Measurements from ENCODE around the gene DMD. TPM values are rescaled to one million over a fixed set of nuclear protein-coding genes. Genes with fewer than 3 reads are reported as not detected.

The DMD gene
- total and polyA plus RNA-seq, 2 of the 8 experiments (the other 6 are each of a cell fraction or from before 2014, with no cell fraction given) = 4.8 to 7.4 TPM

DNA sequence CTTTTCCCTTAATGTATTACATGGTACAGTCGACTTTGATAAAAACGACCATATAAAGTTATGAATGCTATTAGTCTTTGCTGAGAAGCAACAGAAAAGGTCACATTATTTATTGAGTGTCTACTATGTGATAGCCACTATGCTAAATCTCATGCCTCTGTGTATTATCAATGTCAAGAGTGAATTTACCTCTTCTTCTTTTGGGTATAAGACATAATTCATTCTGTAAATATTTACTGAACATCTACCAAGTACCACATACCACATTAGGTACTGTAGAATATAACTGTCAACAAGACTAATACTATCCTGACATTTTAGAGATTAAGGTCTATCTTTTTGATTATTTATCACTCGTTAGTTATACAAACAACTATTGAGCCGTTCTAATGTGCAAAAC, 1870.8 kb downstream of the DMD start:
- no peak overlapping the region for H3K4me2 ChIP-seq (ENCODE audit: insufficient read depth in 1 of 2, low read depth in 2 of 2, low read length in 2 of 2)
- no peak overlapping the region for H4K5ac ChIP-seq (ENCODE audit: insufficient read length, low read depth, low read length)
- H3K23me2 ChIP-seq (ENCODE audit: low read depth, low read length) = no peaks in the 10 kb centered on the region
- no peak for TF ChIP-seq KDM1A (IDR thresholded peaks at IDR 0.05; ENCODE audit: borderline replicate concordance, low read length)
- H3K9me3 ChIP-seq (ENCODE audit: insufficient read depth in 2 of 2, low read depth in 1 of 2, low read length in 1 of 2) = no peaks in the 10 kb centered on the region
- no peaks in the 10 kb centered on the region for H3K4me1 ChIP-seq (replicated peaks in 1 of 4; ENCODE audit: control insufficient read depth in 3 of 4, insufficient read depth in 4 of 4, low read length in 3 of 4)
- no peaks in the 10 kb centered on the region for H3K36me3 ChIP-seq (ENCODE audit: control insufficient read depth in 2 of 4, insufficient read depth in 4 of 4, low read length in 3 of 4)
- no peak overlapping the region for H2BK5ac ChIP-seq (ENCODE audit: low read depth, low read length)
- no peak overlapping the region for H3K27ac ChIP-seq (ENCODE audit: low read depth, low read length)
- ChIA-PET CTCF (ENCODE audit: partially characterized antibody) (no interaction called here), POLR2A (ENCODE audit: partially characterized antibody) (no interaction called here)
- no peak overlapping the region for H4K91ac ChIP-seq (replicated peaks; ENCODE audit: insufficient read length, low read length)
- WGBS, 2 experiments (ENCODE audit: extremely low coverage in 1 of 2, insufficient coverage in 1 of 2, insufficient read length in 1 of 2, insufficient replicate concordance in 2 of 2, low coverage in 1 of 2, low lambda C conversion rate in 2 of 2, missing lambda C conversion rate in 1 of 2) = 95% methylated on average over 4 of the region's 4 CpGs; no CpG with 5 or more reads in 1 of the 2 experiments
- H3K9ac ChIP-seq (replicated peaks in 1 of 4; ENCODE audit: extremely low read depth in 1 of 4, low read depth in 3 of 4, low read length in 3 of 4) = no peak overlapping the region
- H4K8ac ChIP-seq (ENCODE audit: extremely low read depth, insufficient read depth, low read length) = no peak overlapping the region
- no peak overlapping the region for H3K4me3 ChIP-seq (ENCODE audit: extremely low read depth in 1 of 4, insufficient read depth in 2 of 4, low read depth in 3 of 4, low read length in 4 of 4)
- no peak overlapping the region for H3K18ac ChIP-seq (ENCODE audit: extremely low read depth, low read length)
- H2BK15ac ChIP-seq (ENCODE audit: low read length) = no peak overlapping the region
- H3K23ac ChIP-seq (ENCODE audit: insufficient read length) = no peak overlapping the region
- FAIRE-seq (no peak), DNase-seq (ENCODE audit: low read depth in 1 of 2, low spot score in 2 of 2) (no peak)
- no peaks in the 10 kb centered on the region for H3K79me1 ChIP-seq (ENCODE audit: low read depth, low read length)
- H3K4ac ChIP-seq (replicated peaks; ENCODE audit: insufficient read length, low read depth, low read length) = no peak overlapping the region
- H3K79me2 ChIP-seq (ENCODE audit: control insufficient read depth in 1 of 2, insufficient read depth in 2 of 2, low read length in 2 of 2) = no peaks in the 10 kb centered on the region
- no peak overlapping the region for H3K56ac ChIP-seq (replicated peaks; ENCODE audit: insufficient read length, low read depth, low read length)
- no peak overlapping the region for H2AK5ac ChIP-seq (ENCODE audit: low read depth, low read length)
- H3K14ac ChIP-seq (ENCODE audit: insufficient read length) = no peak overlapping the region
- H2BK20ac ChIP-seq (ENCODE audit: low read length) = no peak overlapping the region
- H4K20me1 ChIP-seq (replicated peaks in 1 of 2; ENCODE audit: control insufficient read depth in 1 of 2, insufficient read depth in 2 of 2, low read length in 2 of 2) = no peaks in the 10 kb centered on the region
- no peaks in the 10 kb centered on the region for H3K27me3 ChIP-seq (replicated peaks in 1 of 4; ENCODE audit: control insufficient read depth in 3 of 4, extremely low read depth in 1 of 4, insufficient read depth in 3 of 4, low read length in 3 of 4)
- no peak overlapping the region for H2BK120ac ChIP-seq (replicated peaks; ENCODE audit: low read depth, low read length)
- no peak overlapping the region for H2AFZ ChIP-seq (ENCODE audit: low read length)
- no peak overlapping the region for H2BK12ac ChIP-seq (ENCODE audit: low read depth, low read length)

All from H1 (cell line).